Right lobe of liver (tissue), 4 donors: ENCODE data around the gene HIRA.
A peak's percentile ranks its signal among the peaks of the same experiment; 100 is the strongest.

ENCODE experiments used
- CTCF ChIP-seq, 4 donors: fragments of 200-600 bp in 3 of 4; fragments of 450-650 bp in 1 of 4; IDR thresholded peaks; one replicate each; pipeline versions ENCODE4 v1.5.1 to v1.8.0; 2016 to 2022; ENCODE audit warnings: antibody characterized with exemption in 4 of 4, mild to moderate bottlenecking in 2 of 4
- POLR2A ChIP-seq: fragments of 450-650 bp; IDR thresholded peaks from one replicate; pipeline ENCODE4 v1.6.1; 2017; ENCODE audit warnings: antibody characterized with exemption, mild to moderate bottlenecking
- donor health status: DM: no; HTN: no; CAD: no.
- donor health status: DM: no; HTN: no; CAD: no.
- donor health status: DM: no; HTN: yes; CAD: no.

GRCh38 chr22:19291580-19292457, 139.7 kb downstream of the HIRA start, which contains the start of gene CLTCL1:
- TF ChIP-seq CTCF (IDR thresholded peaks at IDR 0.05) (no peak), POLR2A (peak; percentile 62)
